Inferior parietal cortex (tissue), 1 donor: ENCODE results near the gene OVCH2.

Experiments used
- DNase-seq: peaks from one replicate; pipeline ENCODE4 v3.0.0-alpha.2; 2016; ENCODE audit errors: extremely low spot score

OVCH2 gene

GRCh38 chr11:7639643-7640025 is 66.6 kb downstream of the OVCH2 start:
- DNase-seq: no peak
